ENCODE measurements around the gene TBCD.

The TBCD gene

GRCh38 chr17:82859431-82860403 lies 107.9 kb downstream of the TBCD start:
- DNase-seq: peak; percentile 33

GRCh38 chr17:82860606-82861392 lies 108.9 kb downstream of the TBCD start:
- DNase-seq: no peak

GRCh38 chr17:82861393-82861775 lies 109.5 kb downstream of the TBCD start:
- DNase-seq: no peak

GRCh38 chr17:82862191-82862590 lies 110.3 kb downstream of the TBCD start:
- DNase-seq: no peak

- no peak for DNase-seq
Observed at GRCh38 chr17:82862737-82863382, 111.0 kb downstream of the TBCD start.

- no peak for DNase-seq
Observed at GRCh38 chr17:82863383-82863940, 111.6 kb downstream of the TBCD start.

GRCh38 chr17:82863941-82864712 lies 112.3 kb downstream of the TBCD start:
- DNase-seq: peak; percentile 55

- no peak for DNase-seq
Observed at GRCh38 chr17:82864713-82865248, 112.9 kb downstream of the TBCD start.

GRCh38 chr17:82865274-82865673 lies 113.4 kb downstream of the TBCD start:
- no peak for DNase-seq

GRCh38 chr17:82865774-82866395 lies 114.0 kb downstream of the TBCD start:
- DNase-seq: no peak

- DNase-seq: no peak
Observed at GRCh38 chr17:82866590-82867191, 114.8 kb downstream of the TBCD start.

- no peak for DNase-seq
Observed at GRCh38 chr17:82867763-82868325, 116.0 kb downstream of the TBCD start.

- no peak for DNase-seq
Observed at GRCh38 chr17:82868715-82869131, 116.9 kb downstream of the TBCD start.

- no peak for DNase-seq
Observed at GRCh38 chr17:82869536-82869935, 117.7 kb downstream of the TBCD start.

- DNase-seq: no peak
Observed at GRCh38 chr17:82870091-82870491, 118.2 kb downstream of the TBCD start.

- DNase-seq: no peak
Observed at GRCh38 chr17:82870541-82870940, 118.7 kb downstream of the TBCD start.

GRCh38 chr17:82871056-82871775 lies 119.4 kb downstream of the TBCD start:
- DNase-seq: no peak

GRCh38 chr17:82871776-82872561 lies 120.1 kb downstream of the TBCD start:
- no peak for DNase-seq
